GM12891 (cell line): ENCODE results near the gene TFCP2L1.

ENCODE experiments used
- POLR2A ChIP-seq: IDR thresholded peaks from 2 replicates; pipeline ENCODE4 v1.6.1; 2011; ENCODE audit warnings: low read depth, low read length, control low read depth
- POLR2AphosphoS5 ChIP-seq: IDR thresholded peaks from 2 replicates; pipeline ENCODE4 v1.6.1; 2011; ENCODE audit warnings: low read depth, low read length, control low read depth
- POU2F2 ChIP-seq: IDR thresholded peaks from 2 replicates; pipeline ENCODE4 v1.6.1; 2011; ENCODE audit warnings: low read depth, mild to moderate bottlenecking, control low read depth, low read length, moderate library complexity
- SPI1 ChIP-seq: IDR thresholded peaks from 2 replicates; pipeline ENCODE4 v1.6.1; 2011; ENCODE audit warnings: low read depth, low read length, control low read depth
- TAF1 ChIP-seq: IDR thresholded peaks from 2 replicates; pipeline ENCODE4 v1.6.1; 2011; ENCODE audit warnings: low read depth, low read length, control low read depth

- TF ChIP-seq TAF1 (no peak), SPI1 (no peak), POLR2A (no peak), POU2F2 (no peak), POLR2AphosphoS5 (no peak)
These were observed 73.3 kb downstream of the TFCP2L1 start for GRCh38 chr2:121211689-121212151.
